Thyroid gland (tissue), 4 donors: ENCODE data around the gene CHRNG. TPM values are rescaled to one million over a fixed set of nuclear protein-coding genes. Genes with fewer than 3 reads are reported as not detected.
"Not testable (repeated sequence)": the region's sequence is repeated elsewhere in the genome, so short reads cannot be mapped to it uniquely, and the experiment has no call there.

Experiments
- DNase-seq, 2 donors: peaks; one replicate each; pipeline ENCODE4 v3.0.0-alpha.2; 2019
- H3K27ac ChIP-seq, 3 donors: fragments of 200-600 bp; sonication (generic); 1 replicate in 2 of 3; 2 replicates in 1 of 3; pipeline ENCODE4 v1.5.1; 2016 to 2019; ENCODE audit warnings: mild to moderate bottlenecking in 1 of 3, moderate library complexity in 1 of 3
- H3K27me3 ChIP-seq: fragments of 200-600 bp; sonication (generic); one replicate; pipeline ENCODE4 v1.5.1; 2019
- H3K36me3 ChIP-seq, 2 donors: fragments of 200-600 bp; sonication (generic); one replicate each; pipeline ENCODE4 v1.5.1; 2016 to 2019
- H3K4me1 ChIP-seq, 2 donors: fragments of 200-600 bp; sonication (generic); one replicate each; pipeline ENCODE4 v1.5.1; 2017 to 2019
- H3K4me3 ChIP-seq, 3 donors: fragments of 200-600 bp; sonication (generic); replicated peaks in 1 of 3; 1 replicate in 2 of 3; 2 replicates in 1 of 3; pipeline ENCODE4 v1.5.1; 2016; ENCODE audit warnings: mild to moderate bottlenecking in 1 of 3
- H3K9me3 ChIP-seq: fragments of 200-600 bp; sonication (generic); one replicate; pipeline ENCODE4 v1.5.1; 2017
- CTCF ChIP-seq, 6 experiments: fragments of 200-600 bp in 3 of 6; fragments of 450-650 bp in 3 of 6; sonication (generic) in 3 of 6; IDR thresholded peaks; one replicate each; pipeline ENCODE4 v1.5.1; 2016 to 2019; ENCODE audit warnings: antibody characterized with exemption in 6 of 6, mild to moderate bottlenecking in 2 of 6, inconsistent platforms in 1 of 6, moderate library complexity in 1 of 6
- POLR2A ChIP-seq, 2 donors: fragments of 450-650 bp; IDR thresholded peaks; one replicate each; pipeline ENCODE4 v1.6.1; 2017; ENCODE audit warnings: antibody characterized with exemption in 2 of 2, mild to moderate bottlenecking in 2 of 2, moderate library complexity in 1 of 2
- WGBS, 2 donors: methylation state at CpG; one replicate each; pipeline ENCODE4 v1.1.5; 2017; 5-methylcytosine and 5-hydroxymethylcytosine counted together
- intact Hi-C: fragments of 100-400 bp; cut with DNase I; formaldehyde crosslinking; loops from one replicate; pipeline ENCODE4 v1.15.1; 2023
- total RNA-seq, 4 donors: library from RNA; depleted of rRNA; stranded (reverse); fragments of >200 nt; gene quantifications; one replicate each; pipeline ENCODE4 v1.2.3, GENCODE V29; 2016

The CHRNG gene
- total RNA-seq, 4 donors from 2014 or later = not detected

- no peak overlapping the region for H3K4me3 ChIP-seq
- no peak overlapping the region for H3K27ac ChIP-seq
- no peak for DNase-seq
- H3K27me3 ChIP-seq = no peaks in the 10 kb centered on the region
- 42 to 49% methylated on average over 9 of the region's 9 CpGs for WGBS, 2 donors
- intact Hi-C loops = no loop called here
- no peaks in the 10 kb centered on the region for H3K4me1 ChIP-seq
- TF ChIP-seq CTCF (IDR thresholded peaks at IDR 0.05) (no peak), POLR2A (IDR thresholded peaks at IDR 0.05) (no peak)
- no peaks in the 10 kb centered on the region for H3K36me3 ChIP-seq
- H3K9me3 ChIP-seq = no peaks in the 10 kb centered on the region
These were observed 7.1 kb upstream of the CHRNG start for GRCh38 chr2:232532419-232532818.

- H3K9me3 ChIP-seq, H3K4me1 ChIP-seq, DNase-seq, H3K27ac ChIP-seq, intact Hi-C loops, H3K4me3 ChIP-seq, H3K27me3 ChIP-seq, H3K36me3 ChIP-seq: not testable (repeated sequence)
- 74 to 82% methylated on average over 7 of the region's 7 CpGs for WGBS, 2 donors
These were observed 6.7 kb upstream of the CHRNG start for GRCh38 chr2:232532821-232533220.

GRCh38 chr2:232533944-232534710, 5.4 kb upstream of the CHRNG start:
- H3K27me3 ChIP-seq = no peaks in the 10 kb centered on the region
- no peaks in the 10 kb centered on the region for H3K36me3 ChIP-seq
- WGBS, 2 donors = 76 to 90% methylated on average over 5 to 6 of the region's 13 CpGs
- no peaks in the 10 kb centered on the region for H3K4me1 ChIP-seq
- no peak overlapping the region for H3K27ac ChIP-seq
- no peak for DNase-seq
- no peak overlapping the region for H3K4me3 ChIP-seq
- intact Hi-C loops = no loop called here
- H3K9me3 ChIP-seq = no peaks in the 10 kb centered on the region
- no peak for TF ChIP-seq POLR2A (IDR thresholded peaks at IDR 0.05)
- no peak for TF ChIP-seq CTCF (IDR thresholded peaks at IDR 0.05)

- Histone ChIP-seq H3K27ac (no peak overlapping the region), H3K4me3 (no peak overlapping the region), H3K36me3 (no peaks in the 10 kb centered on the region), H3K27me3 (no peaks in the 10 kb centered on the region), H3K9me3 (no peaks in the 10 kb centered on the region), H3K4me1 (no peaks in the 10 kb centered on the region)
- intact Hi-C loops = no loop called here
- TF ChIP-seq CTCF (IDR thresholded peaks at IDR 0.05) (no peak), POLR2A (IDR thresholded peaks at IDR 0.05) (no peak)
- 78 to 82% methylated on average over 12 to 14 of the region's 14 CpGs for WGBS, 2 donors
- no peak for DNase-seq
These were observed 4.4 kb upstream of the CHRNG start for GRCh38 chr2:232534940-232535651.

- Histone ChIP-seq H3K27ac (no peak overlapping the region), H3K4me1 (no peaks in the 10 kb centered on the region), H3K4me3 (no peak overlapping the region), H3K27me3 (no peaks in the 10 kb centered on the region), H3K36me3 (no peaks in the 10 kb centered on the region), H3K9me3 (no peaks in the 10 kb centered on the region)
- intact Hi-C loops = no loop called here
- 86 to 93% methylated on average over 3 to 5 of the region's 5 CpGs for WGBS, 2 donors
- no peak for TF ChIP-seq POLR2A (IDR thresholded peaks at IDR 0.05)
- TF ChIP-seq CTCF (IDR thresholded peaks at IDR 0.05) = no peak
- DNase-seq = no peak
These were observed 3.5 kb upstream of the CHRNG start for GRCh38 chr2:232535761-232536530.
